Keratinocyte (primary cell): ENCODE data around the gene GALT. TPM values are rescaled to one million over a fixed set of nuclear protein-coding genes. Genes with fewer than 3 reads are reported as not detected.

Experiments used
- DNase-seq: peaks from one replicate; pipeline ENCODE4 v3.0.0-alpha.2; 2011; ENCODE audit warnings: low read depth, missing footprints, low spot score
- FAIRE-seq: peaks from 2 replicates; lab custom pipeline; 2011; peaks lifted over from hg19 to GRCh38; lab: Jason Lieb, UNC
- H2AFZ ChIP-seq: 2 replicates; pipeline ENCODE4 v1.6.0; 2012; ENCODE audit warnings: low read length, control low read depth, inconsistent platforms; ENCODE audit not compliant: control insufficient read depth
- H3K27ac ChIP-seq: 2 replicates; pipeline ENCODE4 v1.5.1; 2011; ENCODE audit warnings: low read length; ENCODE audit not compliant: control insufficient read depth, insufficient read depth
- H3K27me3 ChIP-seq: 3 replicates; pipeline ENCODE4 v1.6.0; 2011; ENCODE audit warnings: low read length; ENCODE audit not compliant: control insufficient read depth, insufficient read depth; ENCODE audit errors: extremely low read depth
- H3K36me3 ChIP-seq, 2 experiments: 2 replicates in 1 of 2; 3 replicates in 1 of 2; pipeline ENCODE4 v1.5.1; 2011; ENCODE audit warnings: low read length in 2 of 2, mild to moderate bottlenecking in 1 of 2; ENCODE audit not compliant: control insufficient read depth in 2 of 2, insufficient read depth in 2 of 2; ENCODE audit errors: extremely low read depth in 1 of 2
- H3K4me1 ChIP-seq: 3 replicates; pipeline ENCODE4 v1.5.1; 2011; ENCODE audit warnings: low read length; ENCODE audit not compliant: control insufficient read depth, insufficient read depth; ENCODE audit errors: extremely low read depth
- H3K4me2 ChIP-seq: 3 replicates; pipeline ENCODE4 v1.6.0; 2011; ENCODE audit warnings: low read depth, low read length; ENCODE audit not compliant: control insufficient read depth, insufficient read depth; ENCODE audit errors: extremely low read depth
- H3K4me3 ChIP-seq, 3 experiments: fragments of 200-600 bp in 1 of 3; sonication (generic) in 1 of 3; 2 replicates in 2 of 3; 3 replicates in 1 of 3; pipeline ENCODE4 v1.5.1; 2011 to 2016; ENCODE audit warnings: low read length in 3 of 3, mild to moderate bottlenecking in 3 of 3, control low read depth in 2 of 3, inconsistent platforms in 1 of 3, low read depth in 1 of 3, mixed read lengths in 1 of 3, mixed run types in 1 of 3, moderate library complexity in 1 of 3; ENCODE audit not compliant: control insufficient read depth in 2 of 3, insufficient read depth in 2 of 3; ENCODE audit errors: extremely low read depth in 1 of 3
- H3K79me2 ChIP-seq: 2 replicates; pipeline ENCODE4 v1.6.0; 2012; ENCODE audit warnings: low read length; ENCODE audit not compliant: control insufficient read depth, insufficient read depth
- H3K9ac ChIP-seq: 3 replicates; pipeline ENCODE4 v1.6.0; 2011; ENCODE audit warnings: low read length; ENCODE audit not compliant: control insufficient read depth, insufficient read depth; ENCODE audit errors: extremely low read depth
- H3K9me1 ChIP-seq: 3 replicates; pipeline ENCODE4 v1.6.0; 2011; ENCODE audit warnings: low read length; ENCODE audit not compliant: control insufficient read depth, insufficient read depth; ENCODE audit errors: extremely low read depth
- H3K9me3 ChIP-seq: 2 replicates; pipeline ENCODE4 v1.5.1; 2012; ENCODE audit warnings: low read depth, low read length; ENCODE audit not compliant: control insufficient read depth
- H4K20me1 ChIP-seq: 3 replicates; pipeline ENCODE4 v1.6.0; 2011; ENCODE audit warnings: low read length; ENCODE audit not compliant: control insufficient read depth, insufficient read depth; ENCODE audit errors: extremely low read depth
- EZH2 ChIP-seq: IDR thresholded peaks from one replicate; pipeline ENCODE4 v1.6.1; 2012; ENCODE audit warnings: inconsistent platforms, mild to moderate bottlenecking, low read length, moderate library complexity
- dilution Hi-C: fragments of 300-500 bp; cut with MboI; formaldehyde crosslinking; loops from one replicate; pipeline ENCODE4 v1.7.0; 2020; ENCODE audit warnings: low sequenced_read_pairs; ENCODE audit not compliant: extremely low pct_ligation_motif_present
- polyA plus RNA-seq, 5 experiments: library from polyadenylated mRNA; depleted of rRNA in 3 of 5; stranded (reverse) in 3 of 5; stranded (forward) in 1 of 5; unstranded in 1 of 5; fragments of >200 nt; gene quantifications; 1 replicate in 1 of 5; 2 replicates in 3 of 5; 3 replicates in 1 of 5; pipeline versions ENCODE4 v1.2.1 to v1.2.3, GENCODE V29; 2011 to 2012; ENCODE audit warnings: missing spikeins in 2 of 5, low read depth in 1 of 5, low replicate concordance in 1 of 5
- TF ChIP-seq, protein P1 (sequence below), 3 experiments: IDR thresholded peaks in 1 of 3; conservative IDR thresholded peaks in 1 of 3; optimal IDR thresholded peaks in 1 of 3; 2 replicates in 2 of 3; 3 replicates in 1 of 3; pipeline versions ENCODE3 to v1.5.1; 2011; ENCODE audit warnings: low read length in 3 of 3, mild to moderate bottlenecking in 3 of 3, moderate library complexity in 2 of 3, control low read depth in 1 of 3, inconsistent platforms in 1 of 3; ENCODE audit not compliant: insufficient read depth in 2 of 3; ENCODE audit errors: extremely low read depth in 1 of 3

The GALT gene
- polyA plus RNA-seq, 1 donor (not counting 4 experiments of a cell fraction or from before 2014, with no cell fraction given): 30.8 TPM

DNA sequence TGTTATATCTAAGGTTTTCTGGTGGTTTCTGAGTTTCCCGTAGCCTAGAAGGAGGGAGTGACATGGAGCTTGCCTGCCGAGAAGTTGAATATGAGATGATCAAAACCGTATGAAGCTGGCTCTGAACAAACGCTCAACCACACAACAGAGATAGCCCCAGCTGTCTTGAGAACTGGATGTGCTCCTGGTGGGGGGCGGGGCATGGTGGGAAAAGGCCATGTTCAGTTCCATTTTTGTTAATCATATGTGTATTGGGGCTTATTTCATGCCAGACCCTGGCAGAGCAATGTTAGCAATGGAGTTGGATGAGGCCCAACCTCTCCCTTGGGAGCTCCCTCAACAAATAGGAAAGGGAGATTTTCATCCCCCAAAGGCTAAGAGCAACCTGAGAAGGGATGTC lies 39.8 kb downstream of the GALT start:
- no peak overlapping the region for H3K4me2 ChIP-seq
- H3K4me1 ChIP-seq: no peaks in the 10 kb centered on the region
- no peaks in the 10 kb centered on the region for H3K27me3 ChIP-seq
- no peaks in the 10 kb centered on the region for H3K9me1 ChIP-seq
- DNase-seq: no peak
- no peak overlapping the region for H3K4me3 ChIP-seq
- FAIRE-seq: no peak
- H3K9me3 ChIP-seq: no peaks in the 10 kb centered on the region
- dilution Hi-C loops: no loop called here
- no peak overlapping the region for H2AFZ ChIP-seq
- no peak for TF ChIP-seq EZH2
- TF ChIP-seq, protein P1, sequence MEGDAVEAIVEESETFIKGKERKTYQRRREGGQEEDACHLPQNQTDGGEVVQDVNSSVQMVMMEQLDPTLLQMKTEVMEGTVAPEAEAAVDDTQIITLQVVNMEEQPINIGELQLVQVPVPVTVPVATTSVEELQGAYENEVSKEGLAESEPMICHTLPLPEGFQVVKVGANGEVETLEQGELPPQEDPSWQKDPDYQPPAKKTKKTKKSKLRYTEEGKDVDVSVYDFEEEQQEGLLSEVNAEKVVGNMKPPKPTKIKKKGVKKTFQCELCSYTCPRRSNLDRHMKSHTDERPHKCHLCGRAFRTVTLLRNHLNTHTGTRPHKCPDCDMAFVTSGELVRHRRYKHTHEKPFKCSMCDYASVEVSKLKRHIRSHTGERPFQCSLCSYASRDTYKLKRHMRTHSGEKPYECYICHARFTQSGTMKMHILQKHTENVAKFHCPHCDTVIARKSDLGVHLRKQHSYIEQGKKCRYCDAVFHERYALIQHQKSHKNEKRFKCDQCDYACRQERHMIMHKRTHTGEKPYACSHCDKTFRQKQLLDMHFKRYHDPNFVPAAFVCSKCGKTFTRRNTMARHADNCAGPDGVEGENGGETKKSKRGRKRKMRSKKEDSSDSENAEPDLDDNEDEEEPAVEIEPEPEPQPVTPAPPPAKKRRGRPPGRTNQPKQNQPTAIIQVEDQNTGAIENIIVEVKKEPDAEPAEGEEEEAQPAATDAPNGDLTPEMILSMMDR (optimal IDR thresholded peaks at IDR 0.05 in 1 of 3, IDR thresholded peaks at IDR 0.05 in 1 of 3, conservative IDR thresholded peaks at IDR 0.05 in 1 of 3; ENCODE audit: extremely low read depth in 1 of 3, insufficient read depth in 2 of 3, low read length in 3 of 3): no peak
- H3K9ac ChIP-seq: no peak overlapping the region
- no peaks in the 10 kb centered on the region for H3K79me2 ChIP-seq
- H3K36me3 ChIP-seq: peaks cover 0 to 3% of the 10 kb centered on the region in 2 experiments
- no peak overlapping the region for H3K27ac ChIP-seq
- no peaks in the 10 kb centered on the region for H4K20me1 ChIP-seq

DNA sequence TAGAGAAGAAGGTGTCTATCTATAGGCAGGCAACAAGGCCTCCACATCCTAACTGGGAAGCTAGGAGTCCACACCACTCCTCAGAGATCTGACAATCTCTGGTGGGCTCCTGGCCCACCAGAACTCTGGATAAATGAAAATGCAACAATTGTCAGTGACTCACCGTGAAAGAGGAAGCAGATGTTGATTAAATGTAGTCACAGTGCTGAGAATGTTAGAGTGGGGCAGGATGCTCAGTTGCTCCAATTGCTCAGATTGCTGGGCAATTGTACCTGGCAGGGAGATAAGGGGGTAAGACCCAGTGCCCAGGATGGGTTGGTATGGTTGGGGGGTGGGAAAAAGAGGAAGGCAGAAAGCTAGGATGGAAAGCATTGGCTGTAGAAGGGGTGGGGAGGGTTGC lies 40.3 kb downstream of the GALT start:
- TF ChIP-seq, protein P1 (optimal IDR thresholded peaks at IDR 0.05 in 1 of 3, IDR thresholded peaks at IDR 0.05 in 1 of 3, conservative IDR thresholded peaks at IDR 0.05 in 1 of 3; ENCODE audit: extremely low read depth in 1 of 3, insufficient read depth in 2 of 3, low read length in 3 of 3): no peak
- TF ChIP-seq EZH2: no peak
- no peak overlapping the region for H3K4me3 ChIP-seq
- no peaks in the 10 kb centered on the region for H3K9me3 ChIP-seq
- FAIRE-seq (no peak), DNase-seq (no peak)
- no peak overlapping the region for H3K27ac ChIP-seq
- peaks cover 0 to 3% of the 10 kb centered on the region in 2 experiments for H3K36me3 ChIP-seq
- no peak overlapping the region for H3K9ac ChIP-seq
- dilution Hi-C loops: no loop called here
- no peaks in the 10 kb centered on the region for H4K20me1 ChIP-seq
- H2AFZ ChIP-seq: no peak overlapping the region
- no peak overlapping the region for H3K4me2 ChIP-seq
- H3K79me2 ChIP-seq: no peaks in the 10 kb centered on the region
- H3K9me1 ChIP-seq: no peaks in the 10 kb centered on the region
- no peaks in the 10 kb centered on the region for H3K27me3 ChIP-seq
- no peaks in the 10 kb centered on the region for H3K4me1 ChIP-seq
